Colonic mucosa (tissue), 4 donors: Measurements from ENCODE around the gene CCDC150. TPM values are rescaled to one million over a fixed set of nuclear protein-coding genes. Genes with fewer than 3 reads are reported as not detected.

Experiments used
- DNase-seq: peaks from one replicate; pipeline ENCODE4 v3.0.0-alpha.2; 2020
- H3K27ac ChIP-seq: fragments of 200-600 bp; one replicate; pipeline ENCODE4 v1.8.0; 2021
- H3K27me3 ChIP-seq: fragments of 200-600 bp; one replicate; pipeline ENCODE4 v1.8.0; 2021
- H3K36me3 ChIP-seq: fragments of 200-600 bp; one replicate; pipeline ENCODE4 v1.8.0; 2021
- H3K4me1 ChIP-seq: fragments of 200-600 bp; one replicate; pipeline ENCODE4 v1.8.0; 2021; ENCODE audit warnings: mild to moderate bottlenecking
- H3K4me3 ChIP-seq: fragments of 200-600 bp; one replicate; pipeline ENCODE4 v1.8.0; 2021
- H3K9ac ChIP-seq, 2 donors: one replicate each; pipeline ENCODE4 v1.7.0; 2013; ENCODE audit warnings: control low read depth in 2 of 2, low read depth in 2 of 2, low read length in 2 of 2
- H3K9me3 ChIP-seq: fragments of 200-600 bp; one replicate; pipeline ENCODE4 v1.8.0; 2021
- intact Hi-C: fragments of 100-400 bp; cut with DNase I; formaldehyde crosslinking; loops from one replicate; pipeline ENCODE4 v1.14.1; 2022
- total RNA-seq, 2 donors: library from RNA; stranded (reverse); fragmentation: NEBNext Ultra II Directional in 1 of 2; extraction: Animal tissue kit (Norgen Biotek cat#: 25700) in 1 of 2; gene quantifications; one replicate each; pipeline ENCODE4 v1.2.1, GENCODE V29; 2021
- TF ChIP-seq, protein P1 (sequence below): fragments of 200-600 bp; IDR thresholded peaks from one replicate; pipeline ENCODE4 v1.8.0; 2022; ENCODE audit warnings: antibody characterized with exemption, mild to moderate bottlenecking
- donor health status: healthy.
- donor health status: DM: no; HTN: no; CAD: no.
- donor health status: DM: no; HTN: no; CAD: no.

The CCDC150 gene
- total RNA-seq, 2 donors from 2014 or later = 3.8 to 10.3 TPM

DNA sequence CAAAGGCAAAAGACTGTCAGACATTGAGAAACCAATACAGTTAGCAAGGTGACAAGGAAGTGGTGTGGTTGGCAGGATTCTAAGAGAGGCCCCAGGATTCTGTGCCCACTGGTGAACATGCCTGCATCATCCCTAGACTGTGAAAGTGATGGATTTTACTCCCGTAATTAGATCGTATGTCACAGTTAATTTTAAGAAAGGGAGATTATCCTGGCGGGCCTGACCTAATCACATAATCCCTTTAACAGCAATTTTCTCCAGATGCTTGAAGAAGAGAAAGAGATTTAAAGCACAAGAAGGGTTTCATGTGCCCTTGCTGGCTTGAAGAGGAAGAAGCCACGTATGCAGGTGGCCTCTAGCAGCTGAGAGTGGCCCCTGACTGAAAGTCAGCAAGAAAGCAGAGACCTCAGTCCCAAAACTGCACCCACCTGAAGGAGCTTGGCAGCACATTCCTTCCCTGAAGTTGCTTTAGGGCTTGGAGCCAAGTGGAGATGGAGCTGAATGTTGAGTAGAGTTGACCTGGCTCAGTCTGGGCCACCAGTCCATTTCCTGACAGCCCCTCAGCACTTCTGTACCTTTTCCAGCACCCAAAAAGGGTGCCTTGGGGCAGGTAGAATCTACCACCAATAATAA is 110.9 kb downstream of the CCDC150 start:
- no peaks in the 10 kb centered on the region for H3K4me1 ChIP-seq
- intact Hi-C loops = no loop called here
- no peaks in the 10 kb centered on the region for H3K36me3 ChIP-seq
- no peak overlapping the region for H3K4me3 ChIP-seq
- no peaks in the 10 kb centered on the region for H3K9me3 ChIP-seq
- H3K27me3 ChIP-seq = no peaks in the 10 kb centered on the region
- no peak overlapping the region for H3K9ac ChIP-seq
- DNase-seq = no peak
- TF ChIP-seq, protein P1, sequence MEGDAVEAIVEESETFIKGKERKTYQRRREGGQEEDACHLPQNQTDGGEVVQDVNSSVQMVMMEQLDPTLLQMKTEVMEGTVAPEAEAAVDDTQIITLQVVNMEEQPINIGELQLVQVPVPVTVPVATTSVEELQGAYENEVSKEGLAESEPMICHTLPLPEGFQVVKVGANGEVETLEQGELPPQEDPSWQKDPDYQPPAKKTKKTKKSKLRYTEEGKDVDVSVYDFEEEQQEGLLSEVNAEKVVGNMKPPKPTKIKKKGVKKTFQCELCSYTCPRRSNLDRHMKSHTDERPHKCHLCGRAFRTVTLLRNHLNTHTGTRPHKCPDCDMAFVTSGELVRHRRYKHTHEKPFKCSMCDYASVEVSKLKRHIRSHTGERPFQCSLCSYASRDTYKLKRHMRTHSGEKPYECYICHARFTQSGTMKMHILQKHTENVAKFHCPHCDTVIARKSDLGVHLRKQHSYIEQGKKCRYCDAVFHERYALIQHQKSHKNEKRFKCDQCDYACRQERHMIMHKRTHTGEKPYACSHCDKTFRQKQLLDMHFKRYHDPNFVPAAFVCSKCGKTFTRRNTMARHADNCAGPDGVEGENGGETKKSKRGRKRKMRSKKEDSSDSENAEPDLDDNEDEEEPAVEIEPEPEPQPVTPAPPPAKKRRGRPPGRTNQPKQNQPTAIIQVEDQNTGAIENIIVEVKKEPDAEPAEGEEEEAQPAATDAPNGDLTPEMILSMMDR = no peak
- H3K27ac ChIP-seq = no peak overlapping the region

DNA sequence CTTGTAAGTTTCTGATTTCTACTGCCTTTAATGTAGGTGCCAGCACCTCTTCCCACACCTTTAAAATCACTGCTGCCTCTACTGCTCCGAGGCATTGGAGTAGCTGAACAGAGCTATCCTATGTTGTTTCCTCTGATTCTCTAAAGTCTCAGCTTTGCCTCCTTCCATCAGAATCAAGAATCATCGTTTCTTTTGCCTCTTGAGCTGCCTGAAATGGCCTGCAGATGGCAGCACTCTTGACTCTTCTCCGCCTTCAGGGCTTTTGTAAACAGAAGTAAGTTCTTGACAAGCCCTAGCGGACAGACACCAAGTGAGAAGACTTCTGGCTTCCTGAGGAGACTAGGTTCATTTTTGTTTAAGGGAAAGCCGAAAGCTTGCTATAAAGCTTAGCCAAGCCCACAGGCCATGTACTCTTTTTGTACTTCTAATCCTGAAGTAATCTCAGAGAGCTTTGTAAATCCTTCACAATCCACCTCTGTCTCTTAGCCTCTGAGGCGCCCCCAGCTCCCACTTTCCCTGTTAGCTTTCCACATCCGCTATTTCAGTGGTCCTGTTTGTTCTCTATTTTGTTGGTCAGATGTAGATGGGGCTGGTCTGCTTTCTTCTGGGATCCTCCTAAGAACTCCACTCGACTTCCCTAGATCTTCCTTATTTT is 111.6 kb downstream of the CCDC150 start:
- no peak overlapping the region for H3K9ac ChIP-seq
- H3K36me3 ChIP-seq = no peaks in the 10 kb centered on the region
- no peaks in the 10 kb centered on the region for H3K9me3 ChIP-seq
- no peak overlapping the region for H3K27ac ChIP-seq
- no peaks in the 10 kb centered on the region for H3K27me3 ChIP-seq
- TF ChIP-seq, protein P1 = peak; percentile 79
- H3K4me3 ChIP-seq = no peak overlapping the region
- DNase-seq = peak; percentile 67
- intact Hi-C loops = no loop called here
- no peaks in the 10 kb centered on the region for H3K4me1 ChIP-seq

DNA sequence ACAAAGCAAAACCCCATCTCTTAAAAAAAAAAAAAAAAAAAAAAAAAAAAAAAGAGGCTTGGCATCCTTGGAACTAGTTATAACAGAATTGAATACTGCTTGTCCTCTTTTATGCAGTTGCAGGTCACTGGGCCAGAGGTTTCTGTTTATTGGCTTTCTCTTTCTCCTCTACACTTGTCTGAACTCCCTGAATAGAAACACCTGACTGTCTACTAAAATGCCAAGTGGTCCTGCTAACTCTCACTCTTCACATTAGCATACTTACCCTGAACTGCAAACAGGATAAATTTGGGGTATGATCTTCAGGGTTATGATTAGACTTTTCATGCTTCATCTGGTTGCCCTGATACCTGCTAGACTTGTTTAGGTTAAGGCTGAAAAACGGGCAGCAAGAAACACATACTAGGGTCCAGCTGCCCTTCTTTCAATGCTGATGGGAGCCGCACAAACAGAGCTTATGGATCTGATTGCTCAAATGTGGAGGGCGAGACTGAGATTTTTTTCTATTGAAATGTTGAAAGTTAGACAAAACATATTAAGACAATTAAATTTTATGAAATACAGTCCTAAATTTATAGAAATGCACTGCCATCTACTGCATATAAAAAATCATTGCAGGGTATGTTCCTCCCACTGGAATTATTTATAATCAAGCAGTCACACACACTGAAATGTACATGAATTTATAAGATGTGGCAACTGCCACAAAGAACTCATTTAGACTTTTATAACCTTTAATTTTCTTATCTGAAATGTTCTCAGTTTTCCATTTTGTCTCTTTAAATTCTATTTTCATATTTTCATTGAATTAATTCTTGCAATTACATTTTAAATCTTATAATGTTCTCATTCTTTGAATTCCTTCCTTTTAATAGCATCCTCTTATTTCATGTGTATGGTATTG is 119.2 kb downstream of the CCDC150 start:
- DNase-seq = no peak
- no peaks in the 10 kb centered on the region for H3K36me3 ChIP-seq
- no peak overlapping the region for H3K9ac ChIP-seq
- H3K4me1 ChIP-seq = no peaks in the 10 kb centered on the region
- H3K4me3 ChIP-seq = no peak overlapping the region
- no peak overlapping the region for H3K27ac ChIP-seq
- no peaks in the 10 kb centered on the region for H3K9me3 ChIP-seq
- H3K27me3 ChIP-seq = no peaks in the 10 kb centered on the region
- TF ChIP-seq, protein P1 = peak; percentile 29
- intact Hi-C loops = no loop called here

DNA sequence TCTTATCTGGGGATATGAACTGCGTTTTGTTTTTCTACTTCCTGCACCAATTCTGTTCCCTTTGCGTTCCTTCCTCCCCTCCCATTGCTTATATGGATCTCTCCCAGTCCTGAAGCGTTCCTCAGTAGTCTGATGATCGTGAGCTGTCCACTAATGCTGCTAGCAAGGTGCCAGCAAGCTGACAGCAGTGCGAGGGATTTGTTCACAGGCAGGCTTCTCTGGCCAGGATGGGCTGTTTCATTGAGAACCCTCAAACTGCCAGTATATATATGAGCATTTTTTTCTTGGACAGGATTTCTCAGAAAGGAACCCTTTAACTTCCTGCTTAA is 119.8 kb downstream of the CCDC150 start:
- DNase-seq = no peak
- no peak overlapping the region for H3K4me3 ChIP-seq

DNA sequence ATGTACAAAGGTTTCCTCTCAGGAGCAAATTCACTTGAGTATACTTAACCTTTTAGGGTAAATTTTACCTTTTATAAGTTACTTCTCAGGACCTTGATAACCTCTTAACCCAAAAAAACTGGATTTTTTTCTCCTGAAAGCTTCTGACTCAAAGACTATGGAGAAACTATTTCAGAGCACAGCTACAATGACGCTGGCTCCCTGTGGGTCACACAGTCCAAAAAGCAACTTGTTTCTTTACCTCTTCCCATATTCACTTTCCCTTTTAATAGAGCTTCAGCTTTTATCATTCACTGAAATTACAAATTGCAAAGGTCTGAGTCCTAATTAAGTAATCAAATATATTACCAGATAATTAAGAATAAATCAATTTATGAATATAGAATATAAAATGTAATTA is 127.6 kb downstream of the CCDC150 start:
- Histone ChIP-seq H3K27me3 (no peaks in the 10 kb centered on the region), H3K36me3 (no peaks in the 10 kb centered on the region), H3K4me3 (no peak overlapping the region), H3K4me1 (no peaks in the 10 kb centered on the region), H3K9ac (no peak overlapping the region), H3K9me3 (no peaks in the 10 kb centered on the region), H3K27ac (no peak overlapping the region)
- no peak for DNase-seq
- intact Hi-C loops = no loop called here
- TF ChIP-seq, protein P1 = no peak

More for the DNA sequence above, 119.8 kb downstream of the CCDC150 start:
- Histone ChIP-seq H3K9ac (no peak overlapping the region), H3K9me3 (no peaks in the 10 kb centered on the region), H3K36me3 (no peaks in the 10 kb centered on the region), H3K27ac (no peak overlapping the region), H3K4me1 (no peaks in the 10 kb centered on the region), H3K27me3 (no peaks in the 10 kb centered on the region)
- intact Hi-C loops = no loop called here
- TF ChIP-seq, protein P1 = no peak

Other genes with a start within 250 kb of the CCDC150 start
- 1 to 10 TPM; 1.7 to 1.9 TPM for gene HECW2, start 46.2 kb upstream of the CCDC150 start, total RNA-seq
- gene GTF3C3, start 160.0 kb downstream of the CCDC150 start, total RNA-seq = 10 to 100 TPM; 23.1 to 32.9 TPM
- under 1 TPM in 1 of 2 donors, not detected in 1; 0.19 TPM for gene C2orf66, start 169.6 kb downstream of the CCDC150 start, total RNA-seq